Tibial nerve (tissue), 4 donors: ENCODE measurements around the gene OAS2.

ENCODE experiments used
- CTCF ChIP-seq, 5 experiments: fragments of 200-600 bp in 3 of 5; fragments of 450-650 bp in 2 of 5; sonication (generic) in 3 of 5; IDR thresholded peaks; one replicate each; pipeline ENCODE4 v1.5.1; 2016 to 2019; ENCODE audit warnings: antibody characterized with exemption in 5 of 5, mild to moderate bottlenecking in 3 of 5, moderate library complexity in 2 of 5
- EP300 ChIP-seq, 2 donors: sonication (generic); formaldehyde crosslinking; IDR thresholded peaks; one replicate each; pipeline ENCODE4 v1.6.1; 2017; ENCODE audit warnings: antibody characterized with exemption in 2 of 2, mild to moderate bottlenecking in 1 of 2
- POLR2A ChIP-seq, 2 donors: fragments of 450-650 bp; IDR thresholded peaks; one replicate each; pipeline ENCODE4 v1.6.1; 2017; ENCODE audit warnings: antibody characterized with exemption in 2 of 2, mild to moderate bottlenecking in 2 of 2, moderate library complexity in 2 of 2

GRCh38 chr12:113016796-113017195 lies 38.5 kb downstream of the OAS2 start:
- no peak for TF ChIP-seq CTCF (IDR thresholded peaks at IDR 0.05)
- no peak for TF ChIP-seq POLR2A (IDR thresholded peaks at IDR 0.05)
- TF ChIP-seq EP300 (IDR thresholded peaks at IDR 0.05): no peak
